NCI-H1417 (cell line): ENCODE data around the gene SIPA1L3.

Experiments used
- DNase-seq, 3 experiments: peaks; one replicate each; lab custom pipeline; 2025; lab: John Stamatoyannopoulos, UW

SIPA1L3 gene

GRCh38 chr19:38042132-38042531 lies 135.1 kb downstream of the SIPA1L3 start:
- no peak for DNase-seq

- DNase-seq = peak in 2 of 3 experiments; percentile 78 to 95
Observed at GRCh38 chr19:38043649-38044144, 136.7 kb downstream of the SIPA1L3 start.

- peak in 1 of 3 experiments; percentile 40 for DNase-seq
Observed at GRCh38 chr19:38044267-38045111, 137.5 kb downstream of the SIPA1L3 start.

GRCh38 chr19:38045554-38046253 lies 138.7 kb downstream of the SIPA1L3 start:
- DNase-seq = no peak

GRCh38 chr19:38046254-38047048 lies 139.4 kb downstream of the SIPA1L3 start:
- DNase-seq = no peak

- no peak for DNase-seq
Observed at GRCh38 chr19:38047049-38047438, 140.0 kb downstream of the SIPA1L3 start.

GRCh38 chr19:38047641-38048040 lies 140.6 kb downstream of the SIPA1L3 start:
- DNase-seq = peak in 1 of 3 experiments; percentile 43

- no peak for DNase-seq
Observed at GRCh38 chr19:38049105-38049649, 142.2 kb downstream of the SIPA1L3 start.

GRCh38 chr19:38055010-38055409 lies 148.0 kb downstream of the SIPA1L3 start:
- peak in 1 of 3 experiments; percentile 27 for DNase-seq

GRCh38 chr19:38055655-38056521 lies 148.9 kb downstream of the SIPA1L3 start:
- DNase-seq = peak; percentile 45 to 72 (median 67)

- no peak for DNase-seq
Observed at GRCh38 chr19:38056646-38057045, 149.6 kb downstream of the SIPA1L3 start.

- peak; percentile 89 to 95 (median 93) for DNase-seq
Observed at GRCh38 chr19:38057959-38058690, 151.1 kb downstream of the SIPA1L3 start.

- no peak for DNase-seq
Observed at GRCh38 chr19:38059897-38060296, 152.9 kb downstream of the SIPA1L3 start.

GRCh38 chr19:38060331-38060730 lies 153.3 kb downstream of the SIPA1L3 start:
- no peak for DNase-seq

- DNase-seq = no peak
Observed at GRCh38 chr19:38061294-38061693, 154.3 kb downstream of the SIPA1L3 start.

GRCh38 chr19:38062959-38063761 lies 156.2 kb downstream of the SIPA1L3 start:
- peak; percentile 62 to 95 (median 84) for DNase-seq

- DNase-seq = no peak
Observed at GRCh38 chr19:38063928-38064327, 156.9 kb downstream of the SIPA1L3 start.

- no peak for DNase-seq
Observed at GRCh38 chr19:38064661-38065425, 157.8 kb downstream of the SIPA1L3 start.
